Diencephalon (tissue), 1 donor: Measurements from ENCODE around the gene ZDHHC22. TPM values are rescaled to one million over a fixed set of nuclear protein-coding genes. Genes with fewer than 3 reads are reported as not detected.

ENCODE experiments used
- total RNA-seq: library from RNA; depleted of rRNA; stranded (reverse); fragments of >200 nt; gene quantifications from one replicate; pipeline ENCODE4 v1.2.3, GENCODE V29; 2014

Gene ZDHHC22, protein sequence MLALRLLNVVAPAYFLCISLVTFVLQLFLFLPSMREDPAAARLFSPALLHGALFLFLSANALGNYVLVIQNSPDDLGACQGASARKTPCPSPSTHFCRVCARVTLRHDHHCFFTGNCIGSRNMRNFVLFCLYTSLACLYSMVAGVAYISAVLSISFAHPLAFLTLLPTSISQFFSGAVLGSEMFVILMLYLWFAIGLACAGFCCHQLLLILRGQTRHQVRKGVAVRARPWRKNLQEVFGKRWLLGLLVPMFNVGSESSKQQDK
- total RNA-seq = 31.1 TPM

GRCh38 chr14:77141214-77142004, at the start of gene ZDHHC22:
Gene ZDHHC22, minus strand, starts transcription at chr14:77141791. Its CDS starts 2,053 bp downstream, at chr14:77139738.

DNA sequence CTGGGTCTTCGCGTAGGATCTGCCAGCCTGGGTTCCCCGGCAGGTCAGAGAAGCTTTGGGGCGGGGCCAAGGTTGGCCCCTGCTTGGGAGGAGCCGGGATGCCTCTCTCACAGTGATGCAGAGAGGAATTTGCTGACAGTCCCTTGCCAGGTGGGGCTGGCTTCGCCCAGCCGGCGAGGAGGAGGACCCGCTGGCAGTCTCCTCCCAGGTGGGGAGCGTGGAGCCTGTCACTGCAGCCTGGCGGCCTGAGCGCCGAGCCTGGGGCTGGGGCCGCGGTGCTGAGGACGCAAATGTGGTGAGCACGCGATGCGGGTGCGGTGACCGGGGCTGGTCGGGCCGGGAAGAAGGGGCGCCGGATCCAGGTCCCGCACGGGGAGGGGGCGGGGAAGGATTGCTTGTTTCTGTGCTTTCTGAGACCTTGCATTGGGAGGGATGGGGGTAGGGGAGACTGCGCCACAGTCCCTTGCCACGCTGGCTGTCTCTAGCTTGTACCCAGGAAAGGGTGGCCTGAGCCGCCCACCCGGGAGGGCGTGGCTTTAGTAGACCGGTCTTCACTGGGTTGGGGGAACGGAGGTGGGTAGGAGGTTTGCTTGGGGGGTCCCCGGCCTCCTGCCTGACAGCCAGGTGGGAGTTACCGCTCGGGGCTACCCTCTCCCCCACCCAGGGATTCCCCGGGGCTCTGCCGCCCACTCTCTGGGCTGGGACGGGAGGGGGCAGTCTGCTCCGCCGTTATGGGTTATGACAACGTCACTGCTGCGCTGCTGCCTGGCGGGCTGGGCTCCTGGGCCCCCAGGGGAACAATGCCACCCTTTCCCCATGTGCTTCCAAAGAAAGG, 40.2 kb upstream of the ZDHHC22 start, which contains the start of gene TMEM63C:
TMEM63C (plus strand) TSS at position 196 of the 835 bp plus-strand sequence. CDS start 37,016 bp downstream, outside the sequence.

DNA sequence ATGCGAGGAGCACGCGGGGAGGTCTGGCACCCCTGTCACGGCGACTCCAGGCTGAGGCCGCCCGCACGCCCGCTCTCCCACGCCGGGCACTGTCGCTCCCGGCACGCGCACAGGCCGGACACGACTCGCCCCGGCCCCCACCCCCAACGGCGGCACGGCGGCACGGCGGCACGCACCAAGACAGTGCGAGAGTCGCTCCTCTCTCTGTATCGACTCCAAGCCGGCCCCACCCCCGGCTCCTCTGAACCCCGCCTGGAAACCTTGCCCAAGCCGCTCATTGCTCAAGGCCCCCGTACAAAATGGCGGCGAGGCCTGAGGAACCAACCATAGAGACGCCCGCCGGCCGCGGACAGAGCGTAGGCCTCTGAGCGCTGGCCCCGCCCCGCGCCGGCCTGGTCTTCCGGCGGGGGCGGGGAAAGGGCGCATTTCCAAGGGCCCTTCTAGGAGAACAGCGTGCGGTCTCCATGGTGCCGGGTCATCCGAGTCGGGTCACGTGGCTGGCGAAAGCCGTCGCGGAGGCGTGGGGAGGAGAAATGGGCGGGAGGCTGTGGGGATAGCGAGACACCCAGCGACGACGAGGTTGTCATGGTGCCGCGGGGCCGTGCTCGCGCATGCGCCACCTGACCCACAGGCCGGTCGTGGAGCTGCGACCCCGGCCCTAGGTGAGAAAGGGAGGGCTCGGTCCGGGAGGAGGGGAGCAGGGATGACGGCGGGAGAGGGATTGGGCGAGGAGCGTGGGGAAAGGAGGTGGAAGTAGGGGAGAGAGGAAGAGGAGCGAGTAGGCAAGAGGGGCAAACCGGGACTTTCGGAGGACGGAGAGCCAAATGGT, 43.7 kb downstream of the ZDHHC22 start, which contains the start of gene CIPC:
CIPC (plus strand) TSS at position 559 of the 829 bp plus-strand sequence. CDS start 7,451 bp downstream, outside the sequence.

Other genes starting within 250 kb of the ZDHHC22 start
- gene IRF2BPL, start 113.1 kb downstream of the ZDHHC22 start, total RNA-seq = 46.8 TPM
- 46.1 TPM for gene CIPC, start 43.5 kb downstream of the ZDHHC22 start, total RNA-seq
- gene TMEM63C, start 40.0 kb upstream of the ZDHHC22 start, total RNA-seq = 12.7 TPM
- 17.8 TPM for gene NGB, start 129.4 kb upstream of the ZDHHC22 start, total RNA-seq
- gene POMT2, start 179.1 kb upstream of the ZDHHC22 start, total RNA-seq = 19.6 TPM
- gene GSTZ1, start 179.2 kb upstream of the ZDHHC22 start, total RNA-seq = 7.4 TPM
- 30.0 TPM for gene TMED8, start 235.3 kb upstream of the ZDHHC22 start, total RNA-seq
- gene SAMD15, start 235.6 kb upstream of the ZDHHC22 start, total RNA-seq = 20.8 TPM